SK-N-SH (cell line): ENCODE data around the gene NR6A1. TPM values are rescaled to one million over a fixed set of nuclear protein-coding genes. Genes with fewer than 3 reads are reported as not detected.

ENCODE experiments used
- CTCF ChIA-PET: fragments of 300-600, 350-600 bp; formaldehyde crosslinking; extraction: SDS; loops from one replicate; lab custom pipeline; 2021; lab: Yijun Ruan, JAX
- POLR2A ChIA-PET: fragments of 350-600 bp; sonication (Branson Sonifier 250); formaldehyde crosslinking; extraction: SDS; loops from one replicate; lab custom pipeline; 2020; ENCODE audit warnings: antibody characterized with exemption, inconsistent platforms; lab: Yijun Ruan, JAX
- DNase-seq: peaks from one replicate; pipeline ENCODE4 v3.0.0; 2012
- H2AFZ ChIP-seq: fragments of 200-600 bp; sonication (generic); 2 replicates; pipeline ENCODE4 v1.8.1; 2016; ENCODE audit warnings: antibody characterized with exemption, mild to moderate bottlenecking, low read depth
- H3F3A ChIP-seq: fragments of 200-600 bp; sonication (generic); replicated peaks from 2 replicates; pipeline ENCODE3; 2016; ENCODE audit warnings: antibody characterized with exemption, mild to moderate bottlenecking; ENCODE audit not compliant: insufficient read depth
- H3K27ac ChIP-seq, 2 experiments: fragments of 200-500 bp in 1 of 2; fragments of 200-600 bp in 1 of 2; sonication (Bioruptor generic) in 1 of 2; sonication (generic), shearing (Covaris generic) in 1 of 2; 2 replicates each; pipeline versions ENCODE4 v1.5.1 to v1.6.1; 2014 to 2016; ENCODE audit warnings: low read depth in 2 of 2, inconsistent platforms in 1 of 2, low read length in 1 of 2, mild to moderate bottlenecking in 1 of 2, mixed read lengths in 1 of 2
- H3K27me3 ChIP-seq: fragments of 200-600 bp; sonication (generic), shearing (Covaris generic); 2 replicates; pipeline ENCODE4 v1.6.1; 2016; ENCODE audit warnings: mixed run types; ENCODE audit not compliant: insufficient read depth
- H3K36me3 ChIP-seq, 2 experiments: fragments of 200-500 bp in 1 of 2; fragments of 200-600 bp in 1 of 2; sonication (Bioruptor generic) in 1 of 2; sonication (generic) in 1 of 2; replicated peaks in 1 of 2; 2 replicates each; pipeline versions ENCODE3 to v1.5.1; 2014 to 2016; ENCODE audit warnings: low read length in 1 of 2, mild to moderate bottlenecking in 1 of 2; ENCODE audit not compliant: insufficient read depth in 2 of 2, control insufficient read depth in 1 of 2
- H3K4me1 ChIP-seq, 2 experiments: fragments of 200-500 bp in 1 of 2; fragments of 200-600 bp in 1 of 2; sonication (Bioruptor generic) in 1 of 2; sonication (generic), shearing (Covaris generic) in 1 of 2; 2 replicates each; pipeline versions ENCODE4 v1.5.1 to v1.6.1; 2014 to 2016; ENCODE audit warnings: low read depth in 1 of 2, low read length in 1 of 2, mixed run types in 1 of 2; ENCODE audit not compliant: insufficient read depth in 2 of 2, control insufficient read depth in 1 of 2
- H3K4me2 ChIP-seq: fragments of 200-600 bp; sonication (generic), shearing (Covaris generic); 2 replicates; pipeline ENCODE4 v1.6.1; 2017; ENCODE audit warnings: mixed run types
- H3K4me3 ChIP-seq, 2 experiments: fragments of 200-500 bp in 1 of 2; fragments of 200-600 bp in 1 of 2; sonication (Bioruptor generic) in 1 of 2; sonication (generic), shearing (Covaris generic) in 1 of 2; 2 replicates each; pipeline versions ENCODE4 v1.5.1 to v1.8.1; 2014 to 2016; ENCODE audit warnings: low read depth in 2 of 2, inconsistent platforms in 1 of 2, low read length in 1 of 2, mild to moderate bottlenecking in 1 of 2, mixed read lengths in 1 of 2, moderate library complexity in 1 of 2
- H3K79me2 ChIP-seq: fragments of 200-600 bp; sonication (generic); 2 replicates; pipeline ENCODE4 v1.8.1; 2017; ENCODE audit warnings: mild to moderate bottlenecking; ENCODE audit not compliant: insufficient read depth
- H3K9ac ChIP-seq: fragments of 200-600 bp; sonication (generic); 2 replicates; pipeline ENCODE4 v1.6.1; 2017; ENCODE audit warnings: mixed run types
- H3K9me2 ChIP-seq: fragments of 200-600 bp; sonication (generic); 2 replicates; pipeline ENCODE4 v1.6.1; 2017; ENCODE audit warnings: mixed run types
- H3K9me3 ChIP-seq: fragments of 200-600 bp; sonication (generic); 2 replicates; pipeline ENCODE4 v1.6.1; 2017; ENCODE audit warnings: mixed run types, mild to moderate bottlenecking, moderate library complexity
- H4K20me1 ChIP-seq: fragments of 200-600 bp; sonication (generic); 2 replicates; pipeline ENCODE4 v1.6.1; 2017; ENCODE audit warnings: mild to moderate bottlenecking, mixed run types; ENCODE audit not compliant: insufficient read depth
- EP300 ChIP-seq, 2 experiments: IDR thresholded peaks; 2 replicates each; pipeline versions ENCODE4 v1.4.0 to v1.6.1; 2012; ENCODE audit warnings: borderline replicate concordance in 1 of 2, low read depth in 1 of 2, low read length in 1 of 2
- FOXJ3 ChIP-seq: sonication (generic); formaldehyde crosslinking; IDR thresholded peaks from 2 replicates; pipeline ENCODE4 v1.5.1; 2020; ENCODE audit warnings: mild to moderate bottlenecking, missing genetic modification reagents
- FOXM1 ChIP-seq: IDR thresholded peaks from 2 replicates; pipeline ENCODE4 v1.4.0; 2012; ENCODE audit warnings: low read depth, mild to moderate bottlenecking
- JUND ChIP-seq: IDR thresholded peaks from 2 replicates; pipeline ENCODE4 v1.4.0; 2012
- POLR2AphosphoS5 ChIP-seq: IDR thresholded peaks from 2 replicates; pipeline ENCODE4 v1.6.1; 2012; ENCODE audit warnings: low read depth, low read length
- RAD21 ChIP-seq: IDR thresholded peaks from 2 replicates; pipeline ENCODE4 v1.6.1; 2012; ENCODE audit warnings: mild to moderate bottlenecking, low read length
- RFX5 ChIP-seq: IDR thresholded peaks from 2 replicates; pipeline ENCODE4 v1.6.1; 2012; ENCODE audit warnings: mild to moderate bottlenecking, improper control_type of control experiment, low read length
- SIN3A ChIP-seq: IDR thresholded peaks from 2 replicates; pipeline ENCODE4 v1.6.1; 2012; ENCODE audit warnings: low read depth, mild to moderate bottlenecking, low read length, moderate library complexity, borderline replicate concordance
- TAF1 ChIP-seq: IDR thresholded peaks from 2 replicates; pipeline ENCODE4 v1.6.1; 2012; ENCODE audit warnings: low read depth, mild to moderate bottlenecking, low read length, moderate library complexity, borderline replicate concordance
- TCF12 ChIP-seq: IDR thresholded peaks from 2 replicates; pipeline ENCODE4 v1.4.0; 2012
- USF1 ChIP-seq: IDR thresholded peaks from 2 replicates; pipeline ENCODE4 v1.4.0; 2012; ENCODE audit warnings: low read depth, borderline replicate concordance
- YY1 ChIP-seq: IDR thresholded peaks from 2 replicates; pipeline ENCODE4 v1.4.0; 2012; ENCODE audit warnings: low read depth, mild to moderate bottlenecking
- WGBS: methylation state at CpG from one replicate; pipeline ENCODE4 v1.1.6; 2017; ENCODE audit warnings: low lambda C conversion rate; 5-methylcytosine and 5-hydroxymethylcytosine counted together
- polyA plus RNA-seq, 3 experiments: library from polyadenylated mRNA; depleted of rRNA; stranded (reverse); fragments of >200 nt; gene quantifications; 2 replicates each; pipeline ENCODE4 v1.2.3, GENCODE V29; 2012
- TF ChIP-seq, protein P1 (sequence below): fragments of 150-350 bp; IDR thresholded peaks from 2 replicates; pipeline ENCODE4 v1.6.1; 2017; ENCODE audit warnings: antibody characterized with exemption, low read length, low read depth, borderline replicate concordance
- TF ChIP-seq, protein P2 (sequence below): IDR thresholded peaks from 2 replicates; pipeline ENCODE4 v1.4.0; 2012; ENCODE audit warnings: low read depth
- TF ChIP-seq, protein P3 (sequence below): fragments of 200-600 bp; sonication (generic); IDR thresholded peaks from 2 replicates; pipeline ENCODE4 v1.6.1; 2017; ENCODE audit warnings: antibody characterized with exemption, mild to moderate bottlenecking, moderate library complexity
- TF ChIP-seq, protein P4 (sequence below): IDR thresholded peaks from 2 replicates; pipeline ENCODE4 v1.6.1; 2012; ENCODE audit warnings: mild to moderate bottlenecking, low read depth, low read length, moderate library complexity

NR6A1 gene
- polyA plus RNA-seq, 1 of the 3 experiments (the other 2 are of a cell fraction) = 1.2 TPM

DNA sequence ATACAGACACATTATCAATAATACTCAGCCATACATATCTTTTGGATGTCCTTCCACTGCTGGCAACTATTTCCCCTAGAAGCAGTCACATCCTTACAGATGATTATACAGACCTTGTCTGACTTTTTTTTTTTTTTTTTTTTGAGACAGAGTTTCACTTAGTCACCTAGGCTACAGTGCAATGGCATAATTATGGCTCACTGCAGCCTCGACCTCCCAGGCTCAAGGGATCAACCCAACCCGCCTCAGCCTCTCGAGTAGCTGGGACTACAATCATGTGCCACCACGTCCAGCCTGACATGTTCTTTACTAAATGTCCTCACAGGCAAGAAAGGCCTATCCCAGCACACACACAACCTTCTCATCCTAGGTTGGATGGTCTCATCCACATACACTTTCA is 24.0 kb downstream of the NR6A1 start:
- H2AFZ ChIP-seq = no peak overlapping the region
- H3K27me3 ChIP-seq = no peaks in the 10 kb centered on the region
- H3K9me2 ChIP-seq = no peaks in the 10 kb centered on the region
- 90% methylated on average over 4 of the region's 4 CpGs for WGBS
- CTCF ChIA-PET = interaction anchor here (0.7 to 1.7 kb wide), 3 partner anchors 19 to 184 kb away, joined by 3 to 7 read pairs (median 4); no protein-coding TSS in a partner anchor
- TF ChIP-seq RAD21 = no peak
- TF ChIP-seq, all 33 proteins: peak for 0
- POLR2A ChIA-PET = no interaction called here
- H3K9me3 ChIP-seq = no peaks in the 10 kb centered on the region
- H3K9ac ChIP-seq = no peak overlapping the region
- H3K79me2 ChIP-seq = peaks cover 41% of the 10 kb centered on the region
- no peak overlapping the region for H3K4me2 ChIP-seq
- DNase-seq = no peak
- no peaks in the 10 kb centered on the region for H3K36me3 ChIP-seq
- no peak overlapping the region for H3K27ac ChIP-seq
- peaks cover 3 to 25% of the 10 kb centered on the region in 2 experiments for H3K4me1 ChIP-seq
- peaks cover 29% of the 10 kb centered on the region for H3F3A ChIP-seq
- H3K4me3 ChIP-seq = no peak overlapping the region
- no peaks in the 10 kb centered on the region for H4K20me1 ChIP-seq

DNA sequence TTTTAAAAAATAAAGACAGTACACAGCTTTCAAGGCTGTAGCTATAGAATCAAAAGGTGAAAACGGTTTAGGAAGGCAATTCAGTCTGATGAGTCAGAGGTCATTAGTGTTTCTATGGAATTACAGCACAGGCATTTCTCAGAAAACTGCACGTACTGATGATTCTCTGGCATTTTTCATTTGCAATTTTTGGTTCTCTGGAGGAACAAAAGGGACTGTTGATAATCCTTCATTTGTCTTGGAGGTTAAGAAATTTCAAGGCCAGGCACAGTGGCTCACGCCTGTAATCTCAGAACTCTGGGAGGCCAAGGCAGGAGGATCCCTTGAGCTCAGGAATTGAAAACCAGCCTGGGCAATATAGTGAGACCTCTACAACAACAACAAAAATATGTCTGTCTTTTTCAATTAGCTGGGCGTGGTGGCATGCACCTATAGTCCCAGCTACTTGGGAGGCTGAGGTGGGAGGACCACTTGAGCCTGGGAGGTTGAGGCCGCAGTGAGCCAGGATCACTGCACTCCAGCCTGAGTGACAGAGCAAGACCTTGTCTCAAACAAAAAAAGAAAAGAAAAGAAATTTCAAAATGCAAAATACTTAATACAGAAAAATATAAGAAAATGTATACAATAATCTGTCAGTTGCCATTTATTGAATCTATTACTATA is 27.3 kb downstream of the NR6A1 start:
- no peaks in the 10 kb centered on the region for H4K20me1 ChIP-seq
- H3K4me2 ChIP-seq = peak overlapping the region; percentile 54; the same call in 1 of the 2 replicates
- peaks cover 25% of the 10 kb centered on the region for H3K79me2 ChIP-seq
- H3K9me3 ChIP-seq = no peaks in the 10 kb centered on the region
- peak overlapping the region; percentile 21; the same call in 1 of the 2 replicates for H3K9ac ChIP-seq
- WGBS = 62% methylated on average over 5 of the region's 5 CpGs
- H3K27me3 ChIP-seq = no peaks in the 10 kb centered on the region
- H3K9me2 ChIP-seq = no peaks in the 10 kb centered on the region
- H3K4me3 ChIP-seq = no peak overlapping the region
- H3K4me1 ChIP-seq = peaks cover 8 to 36% of the 10 kb centered on the region in 2 experiments
- DNase-seq = no peak
- H3F3A ChIP-seq = peaks cover 24% of the 10 kb centered on the region
- peak overlapping the region; percentile 18 to 65; a peak in 3 of 4 replicates for H3K27ac ChIP-seq
- ChIA-PET POLR2A (no interaction called here), CTCF (interaction anchor here (1.0 to 4.6 kb wide), 14 partner anchors 10 to 207 kb away, joined by 3 to 20 read pairs (median 6); partner anchors contain the start of genes NR6A1 and WDR38)
- H3K36me3 ChIP-seq = no peaks in the 10 kb centered on the region
- H2AFZ ChIP-seq = no peak overlapping the region
- TF ChIP-seq JUND = peak; percentile 56
- no peak for TF ChIP-seq USF1
- TF ChIP-seq TAF1 = no peak
- TF ChIP-seq RFX5 = no peak
- TF ChIP-seq, protein P1, sequence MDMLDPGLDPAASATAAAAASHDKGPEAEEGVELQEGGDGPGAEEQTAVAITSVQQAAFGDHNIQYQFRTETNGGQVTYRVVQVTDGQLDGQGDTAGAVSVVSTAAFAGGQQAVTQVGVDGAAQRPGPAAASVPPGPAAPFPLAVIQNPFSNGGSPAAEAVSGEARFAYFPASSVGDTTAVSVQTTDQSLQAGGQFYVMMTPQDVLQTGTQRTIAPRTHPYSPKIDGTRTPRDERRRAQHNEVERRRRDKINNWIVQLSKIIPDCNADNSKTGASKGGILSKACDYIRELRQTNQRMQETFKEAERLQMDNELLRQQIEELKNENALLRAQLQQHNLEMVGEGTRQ = no peak
- TF ChIP-seq TCF12 = peak; percentile 20; the same call in 1 of the 2 replicates
- TF ChIP-seq YY1 = no peak
- TF ChIP-seq POLR2AphosphoS5 = no peak
- no peak for TF ChIP-seq FOXM1
- TF ChIP-seq, protein P2, sequence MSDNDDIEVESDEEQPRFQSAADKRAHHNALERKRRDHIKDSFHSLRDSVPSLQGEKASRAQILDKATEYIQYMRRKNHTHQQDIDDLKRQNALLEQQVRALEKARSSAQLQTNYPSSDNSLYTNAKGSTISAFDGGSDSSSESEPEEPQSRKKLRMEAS = no peak
- TF ChIP-seq, protein P3, sequence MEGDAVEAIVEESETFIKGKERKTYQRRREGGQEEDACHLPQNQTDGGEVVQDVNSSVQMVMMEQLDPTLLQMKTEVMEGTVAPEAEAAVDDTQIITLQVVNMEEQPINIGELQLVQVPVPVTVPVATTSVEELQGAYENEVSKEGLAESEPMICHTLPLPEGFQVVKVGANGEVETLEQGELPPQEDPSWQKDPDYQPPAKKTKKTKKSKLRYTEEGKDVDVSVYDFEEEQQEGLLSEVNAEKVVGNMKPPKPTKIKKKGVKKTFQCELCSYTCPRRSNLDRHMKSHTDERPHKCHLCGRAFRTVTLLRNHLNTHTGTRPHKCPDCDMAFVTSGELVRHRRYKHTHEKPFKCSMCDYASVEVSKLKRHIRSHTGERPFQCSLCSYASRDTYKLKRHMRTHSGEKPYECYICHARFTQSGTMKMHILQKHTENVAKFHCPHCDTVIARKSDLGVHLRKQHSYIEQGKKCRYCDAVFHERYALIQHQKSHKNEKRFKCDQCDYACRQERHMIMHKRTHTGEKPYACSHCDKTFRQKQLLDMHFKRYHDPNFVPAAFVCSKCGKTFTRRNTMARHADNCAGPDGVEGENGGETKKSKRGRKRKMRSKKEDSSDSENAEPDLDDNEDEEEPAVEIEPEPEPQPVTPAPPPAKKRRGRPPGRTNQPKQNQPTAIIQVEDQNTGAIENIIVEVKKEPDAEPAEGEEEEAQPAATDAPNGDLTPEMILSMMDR = no peak
- no peak for TF ChIP-seq SIN3A
- TF ChIP-seq FOXJ3 (CRISPR knock-in tag) = no peak
- TF ChIP-seq RAD21 = no peak
- peak in 1 of 2 experiments; percentile 23; a peak in 1 of 4 replicates for TF ChIP-seq EP300 (IDR thresholded peaks at IDR 0.05; ENCODE audit: borderline replicate concordance in 1 of 2, low read depth in 1 of 2, low read length in 1 of 2)
- TF ChIP-seq, protein P4, sequence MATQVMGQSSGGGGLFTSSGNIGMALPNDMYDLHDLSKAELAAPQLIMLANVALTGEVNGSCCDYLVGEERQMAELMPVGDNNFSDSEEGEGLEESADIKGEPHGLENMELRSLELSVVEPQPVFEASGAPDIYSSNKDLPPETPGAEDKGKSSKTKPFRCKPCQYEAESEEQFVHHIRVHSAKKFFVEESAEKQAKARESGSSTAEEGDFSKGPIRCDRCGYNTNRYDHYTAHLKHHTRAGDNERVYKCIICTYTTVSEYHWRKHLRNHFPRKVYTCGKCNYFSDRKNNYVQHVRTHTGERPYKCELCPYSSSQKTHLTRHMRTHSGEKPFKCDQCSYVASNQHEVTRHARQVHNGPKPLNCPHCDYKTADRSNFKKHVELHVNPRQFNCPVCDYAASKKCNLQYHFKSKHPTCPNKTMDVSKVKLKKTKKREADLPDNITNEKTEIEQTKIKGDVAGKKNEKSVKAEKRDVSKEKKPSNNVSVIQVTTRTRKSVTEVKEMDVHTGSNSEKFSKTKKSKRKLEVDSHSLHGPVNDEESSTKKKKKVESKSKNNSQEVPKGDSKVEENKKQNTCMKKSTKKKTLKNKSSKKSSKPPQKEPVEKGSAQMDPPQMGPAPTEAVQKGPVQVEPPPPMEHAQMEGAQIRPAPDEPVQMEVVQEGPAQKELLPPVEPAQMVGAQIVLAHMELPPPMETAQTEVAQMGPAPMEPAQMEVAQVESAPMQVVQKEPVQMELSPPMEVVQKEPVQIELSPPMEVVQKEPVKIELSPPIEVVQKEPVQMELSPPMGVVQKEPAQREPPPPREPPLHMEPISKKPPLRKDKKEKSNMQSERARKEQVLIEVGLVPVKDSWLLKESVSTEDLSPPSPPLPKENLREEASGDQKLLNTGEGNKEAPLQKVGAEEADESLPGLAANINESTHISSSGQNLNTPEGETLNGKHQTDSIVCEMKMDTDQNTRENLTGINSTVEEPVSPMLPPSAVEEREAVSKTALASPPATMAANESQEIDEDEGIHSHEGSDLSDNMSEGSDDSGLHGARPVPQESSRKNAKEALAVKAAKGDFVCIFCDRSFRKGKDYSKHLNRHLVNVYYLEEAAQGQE = no peak
